Mucosa of descending colon (tissue), 3 donors: Measurements from ENCODE around the gene ACE. TPM values are rescaled to one million over a fixed set of nuclear protein-coding genes. Genes with fewer than 3 reads are reported as not detected.
A peak's percentile ranks its signal among the peaks of the same experiment; 100 is the strongest.
"Not testable (repeated sequence)": the region's sequence is repeated elsewhere in the genome, so short reads cannot be mapped to it uniquely, and the experiment has no call there.

Source experiments
- ATAC-seq: fragments of 200-7000 bp; cut with Tn5 transposase; one replicate; pipeline ENCODE4 v1.9.1; 2020; ENCODE audit warnings: mild to moderate bottlenecking, moderate library complexity
- DNase-seq, 3 donors: peaks; one replicate each; pipeline ENCODE4 v3.0.0-alpha.2; 2020
- H3K36me3 ChIP-seq: fragments of 200-600 bp; one replicate; pipeline ENCODE4 v1.8.0; 2021; ENCODE audit warnings: low read depth, mild to moderate bottlenecking
- H3K4me1 ChIP-seq: fragments of 200-600 bp; one replicate; pipeline ENCODE4 v1.8.0; 2021; ENCODE audit warnings: low read depth, mild to moderate bottlenecking
- H3K4me3 ChIP-seq: fragments of 200-600 bp; one replicate; pipeline ENCODE4 v1.8.0; 2021; ENCODE audit warnings: mild to moderate bottlenecking
- H3K9me3 ChIP-seq: fragments of 200-600 bp; one replicate; pipeline ENCODE4 v1.8.0; 2021; ENCODE audit warnings: mild to moderate bottlenecking
- CTCF ChIP-seq: fragments of 200-600 bp; IDR thresholded peaks from one replicate; pipeline ENCODE4 v1.8.0; 2022; ENCODE audit warnings: antibody characterized with exemption, mild to moderate bottlenecking
- intact Hi-C, 2 donors: fragments of 100-400 bp; cut with DNase I in 1 of 2; cut with micrococcal nuclease in 1 of 2; formaldehyde crosslinking; loops; one replicate each; pipeline versions ENCODE4 v1.11.0 to v1.11.1; 2022; cut with DNase I, micrococcal nuclease
- total RNA-seq, 3 donors: library from RNA; stranded (reverse); fragmentation: NEBNext Ultra II Directional in 2 of 3; extraction: Animal tissue kit (Norgen Biotek cat#: 25700) in 2 of 3; gene quantifications; one replicate each; pipeline versions ENCODE4 v1.2.1 to v1.2.4, GENCODE V29; 2021 to 2023
- donor health status: DM: no; HTN: no; CAD: no; lungs with moderate emphysema.
- donor health status: DM: no; HTN: no; CAD: no.
- donor health status: DM: no; HTN: yes; CAD: no.

The ACE gene
- total RNA-seq, 3 donors from 2014 or later: 16.0 to 24.6 (median 23.0) TPM

DNA sequence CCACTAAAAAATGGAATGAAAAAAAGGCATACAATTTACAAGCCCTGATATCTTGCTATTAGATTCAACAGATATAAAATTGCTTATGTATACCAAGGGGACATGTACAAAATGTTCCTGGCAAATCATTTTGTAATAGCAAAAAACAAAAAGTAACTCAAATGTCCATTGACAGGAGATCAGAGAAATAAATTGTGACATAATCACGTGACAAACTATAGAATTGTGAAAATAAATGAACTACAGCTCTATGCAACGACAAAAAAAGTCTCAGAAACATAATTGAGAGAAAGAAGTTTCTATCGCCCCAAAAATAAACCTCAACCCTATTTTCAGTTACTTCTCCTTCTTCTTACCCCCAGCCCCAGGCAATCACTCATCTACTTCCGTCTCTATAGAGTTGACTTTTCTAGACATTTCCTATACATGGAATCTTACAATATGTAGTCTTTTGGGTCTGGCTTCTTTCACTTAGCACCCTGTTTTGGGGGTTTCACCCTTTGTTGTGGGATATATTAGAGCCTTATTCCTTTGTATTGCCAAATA lies 12.1 kb upstream of the ACE start:
- intact Hi-C loops: no loop called here
- Histone ChIP-seq H3K36me3 (no peaks in the 10 kb centered on the region), H3K4me3 (no peak overlapping the region), H3K9me3 (no peaks in the 10 kb centered on the region), H3K4me1 (no peaks in the 10 kb centered on the region)
- ATAC-seq (no peak), DNase-seq (no peak)
- no peak for TF ChIP-seq CTCF

DNA sequence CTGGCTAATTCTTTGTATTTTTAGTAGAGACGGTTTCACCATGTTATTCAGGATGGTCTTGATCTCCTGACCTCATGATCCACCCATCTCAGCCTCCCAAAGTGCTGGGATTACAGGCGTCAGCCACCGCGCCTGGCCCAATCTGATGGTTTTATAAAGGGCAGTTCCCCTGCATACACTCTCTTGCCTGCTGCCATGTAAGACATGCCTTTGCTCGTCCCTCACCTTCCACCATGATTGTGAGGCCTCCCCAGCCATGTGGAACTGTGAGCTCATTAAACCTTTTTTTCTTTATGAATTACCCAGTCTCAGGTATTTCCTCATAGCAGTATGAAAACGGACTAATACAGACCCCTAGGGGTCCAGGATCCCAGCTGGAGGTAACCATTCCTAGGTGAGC lies 8.8 kb upstream of the ACE start:
- H3K36me3 ChIP-seq, H3K4me1 ChIP-seq, DNase-seq, H3K9me3 ChIP-seq, ATAC-seq, intact Hi-C loops, H3K4me3 ChIP-seq: not testable (repeated sequence)

DNA sequence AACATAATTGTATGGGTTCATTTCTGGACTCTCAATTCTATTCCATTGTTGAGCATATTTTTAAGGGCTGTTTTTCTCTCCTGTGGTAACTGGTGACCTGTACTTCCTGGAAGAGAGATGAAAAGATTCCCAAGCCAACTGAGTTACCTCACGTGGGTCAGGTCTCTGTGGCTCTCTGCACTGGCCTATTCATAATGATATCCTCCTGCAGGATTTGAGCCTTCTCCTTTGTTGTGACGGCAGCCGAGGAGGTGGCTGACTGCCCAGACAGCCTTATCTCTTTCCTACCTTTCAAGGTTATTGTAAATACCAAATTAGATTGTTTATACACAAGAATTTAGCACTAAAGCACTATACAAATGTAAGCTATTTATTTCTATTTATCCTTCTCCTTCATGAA lies 2.7 kb upstream of the ACE start:
- ATAC-seq (peak; percentile 4), DNase-seq (peak in 2 of 3 donors; percentile 63 to 69)
- intact Hi-C loops: no loop called here
- H3K4me1 ChIP-seq: peaks cover 29% of the 10 kb centered on the region
- no peak overlapping the region for H3K4me3 ChIP-seq
- TF ChIP-seq CTCF: no peak
- H3K36me3 ChIP-seq: no peaks in the 10 kb centered on the region
- no peaks in the 10 kb centered on the region for H3K9me3 ChIP-seq

DNA sequence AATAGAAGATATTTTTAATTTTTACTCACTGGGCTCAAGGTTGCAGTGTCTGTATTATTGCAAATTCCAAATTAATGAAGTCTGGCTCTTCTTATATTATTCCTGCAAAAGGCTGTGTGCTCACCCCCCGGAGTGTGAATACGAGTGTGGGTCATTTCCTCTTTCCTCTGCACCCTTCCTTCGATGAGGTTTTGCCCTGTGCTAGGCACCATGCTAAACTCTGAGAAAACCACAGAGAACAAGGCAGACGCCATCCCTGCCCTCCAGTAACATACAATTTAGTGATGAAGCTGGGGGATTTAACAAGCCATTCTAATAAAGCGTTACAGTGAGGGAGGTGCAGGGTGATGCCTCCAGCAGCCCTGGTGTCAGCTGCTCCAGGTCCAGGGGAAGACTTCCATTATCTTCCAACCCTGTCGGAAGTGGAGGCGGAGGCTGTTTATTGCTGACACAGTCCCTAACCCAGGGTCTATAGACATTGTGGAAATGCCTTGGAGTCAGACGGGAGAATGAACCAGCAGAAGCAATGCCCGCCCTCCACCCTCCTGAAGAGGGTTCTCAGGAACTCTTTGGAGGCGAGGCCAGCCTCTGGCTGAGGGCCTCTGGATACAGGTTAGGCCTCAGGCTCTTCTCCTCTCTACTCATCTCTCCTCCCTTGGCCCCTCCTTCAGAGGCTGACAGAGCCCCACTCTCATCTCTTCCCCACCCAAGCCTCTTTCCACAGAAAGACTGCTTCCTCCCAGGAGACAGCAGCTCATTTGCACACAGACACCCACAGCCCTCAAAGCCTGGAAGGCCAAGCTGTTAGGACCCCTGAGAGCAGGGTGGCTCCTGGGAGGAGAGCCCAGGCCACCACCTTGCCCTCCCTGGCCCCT lies 2.0 kb upstream of the ACE start:
- no peaks in the 10 kb centered on the region for H3K9me3 ChIP-seq
- TF ChIP-seq CTCF: no peak
- no peaks in the 10 kb centered on the region for H3K36me3 ChIP-seq
- peaks cover 29% of the 10 kb centered on the region for H3K4me1 ChIP-seq
- intact Hi-C loops: loop anchor here (5.0 kb wide), 1 partner anchor 48 kb away; no protein-coding TSS in a partner anchor
- DNase-seq: no peak
- H3K4me3 ChIP-seq: no peak overlapping the region
- no peak for ATAC-seq

GRCh38 chr17:63475491-63476412 lies 1.1 kb upstream of the ACE start:
- intact Hi-C loops: loop anchor here (5.0 kb wide), 1 partner anchor 48 kb away; no protein-coding TSS in a partner anchor
- TF ChIP-seq CTCF: no peak
- H3K9me3 ChIP-seq: no peaks in the 10 kb centered on the region

More at GRCh38 chr17:63475491-63476412, 1.1 kb upstream of the ACE start:
- no peaks in the 10 kb centered on the region for H3K36me3 ChIP-seq
- DNase-seq (peak in 1 of 3 donors; percentile 57), ATAC-seq (no peak)
- no peak overlapping the region for H3K4me3 ChIP-seq
- H3K4me1 ChIP-seq: peaks cover 29% of the 10 kb centered on the region
